22Rv1 (cell line): ENCODE measurements around the gene PRKAA2.

Experiments
- H3K27ac ChIP-seq: fragments of 450-650 bp; 2 replicates; pipeline ENCODE4 v1.5.1; 2017
- CTCF ChIP-seq: fragments of 450-650 bp; IDR thresholded peaks from 2 replicates; pipeline ENCODE4 v1.5.1; 2017; ENCODE audit warnings: mild to moderate bottlenecking
- ZFX ChIP-seq: fragments of 450-650 bp; IDR thresholded peaks from 2 replicates; pipeline ENCODE4 v1.6.1; 2017; ENCODE audit warnings: antibody characterized with exemption, borderline replicate concordance

Gene PRKAA2

DNA sequence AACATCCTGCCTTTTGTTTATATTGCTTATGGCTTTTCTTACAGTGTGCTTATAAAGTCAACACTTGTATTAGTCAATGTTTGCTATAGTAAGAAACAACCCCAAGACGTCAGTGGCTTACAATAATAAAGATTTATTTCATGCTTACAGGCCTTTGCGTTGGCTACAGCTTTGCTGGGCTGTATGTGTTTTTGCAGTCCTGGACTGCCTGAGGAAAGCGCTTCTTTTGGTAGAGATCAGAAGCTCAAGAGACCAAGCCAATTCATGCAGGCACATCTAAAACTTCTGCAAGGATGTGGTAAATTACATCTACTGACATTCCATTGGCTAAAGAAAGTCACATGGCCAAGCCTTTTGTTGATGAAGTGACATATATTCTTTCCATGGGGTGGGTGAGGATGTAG is 17.5 kb upstream of the PRKAA2 start:
- H3K27ac ChIP-seq, result peak overlapping the region; percentile 86

DNA sequence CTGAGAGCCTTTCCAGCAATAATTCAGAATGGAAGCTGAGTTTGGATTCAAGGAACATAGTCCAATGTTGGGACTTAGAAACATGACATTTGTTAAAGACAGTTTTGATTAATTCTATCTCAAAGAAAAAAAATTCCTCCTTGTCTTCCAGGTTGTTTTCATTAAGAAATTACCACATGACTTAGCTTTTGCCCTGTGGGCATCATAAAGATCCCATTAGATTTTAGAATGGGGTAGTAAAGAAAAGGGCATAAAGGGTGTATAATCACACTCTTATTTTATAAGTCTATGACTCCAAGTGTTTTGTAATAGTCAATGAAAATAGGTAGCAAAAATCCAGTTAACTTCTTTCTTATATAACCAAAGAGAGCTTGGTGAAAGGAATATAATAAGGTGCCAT is 14.3 kb upstream of the PRKAA2 start:
- 0 out of 2 replicates have a peak overlapping the region, but pooled peaks have one; percentile 17 for H3K27ac ChIP-seq
- TF ChIP-seq ZFX (no peak), CTCF (no peak)

More for the DNA sequence above, 17.5 kb upstream of the PRKAA2 start:
- no peak for TF ChIP-seq CTCF
- TF ChIP-seq ZFX, result no peak

GRCh38 chr1:56631901-56632300 is 13.2 kb upstream of the PRKAA2 start:
- no peak for TF ChIP-seq ZFX
- no peak for TF ChIP-seq CTCF
- H3K27ac ChIP-seq, result no peak overlapping the region

DNA sequence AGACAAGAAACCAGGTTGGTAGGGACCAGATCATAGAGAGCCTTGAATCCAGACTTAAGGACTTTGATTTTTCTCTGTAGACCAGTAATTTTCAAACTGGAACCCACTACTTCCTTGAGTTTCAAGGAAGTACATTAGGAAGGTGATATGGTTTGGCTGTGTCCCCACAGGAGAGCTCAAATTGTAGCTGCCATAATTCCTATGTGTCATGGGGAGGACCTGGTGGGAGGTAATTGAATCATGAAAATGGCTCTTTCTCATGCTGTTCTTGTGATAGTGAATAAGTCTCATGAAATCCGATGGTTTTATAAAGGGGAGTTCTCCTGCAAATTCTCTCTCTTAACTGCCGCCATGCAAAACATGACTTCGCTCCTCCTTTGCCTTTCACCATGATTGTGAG is 10.1 kb upstream of the PRKAA2 start:
- no peak overlapping the region for H3K27ac ChIP-seq
- TF ChIP-seq ZFX, result no peak
- no peak for TF ChIP-seq CTCF

DNA sequence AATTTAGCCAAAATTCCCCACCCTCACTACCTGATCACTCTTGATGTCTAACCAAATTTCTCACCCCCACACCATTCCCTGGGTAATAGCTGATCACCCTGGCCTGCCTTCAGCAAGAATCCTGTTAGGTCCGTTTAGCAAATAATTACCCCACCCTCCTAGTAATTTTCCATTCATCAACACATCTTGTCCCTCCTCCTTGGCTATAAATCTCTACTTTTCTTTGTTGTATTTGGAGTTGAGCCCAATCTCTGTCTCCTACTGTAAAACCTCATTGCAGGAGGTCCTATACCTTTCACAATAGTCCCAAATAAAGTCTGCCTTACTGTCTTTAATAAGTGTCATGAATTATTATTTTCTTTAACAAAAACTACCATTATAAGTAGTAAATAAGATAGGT is 6.9 kb upstream of the PRKAA2 start:
- no peak overlapping the region for H3K27ac ChIP-seq
- no peak for TF ChIP-seq ZFX
- no peak for TF ChIP-seq CTCF

- TF ChIP-seq CTCF (no peak), ZFX (no peak)
- peak overlapping the region; percentile 33 for H3K27ac ChIP-seq
These were observed 5.9 kb upstream of the PRKAA2 start for GRCh38 chr1:56639211-56639610.

DNA sequence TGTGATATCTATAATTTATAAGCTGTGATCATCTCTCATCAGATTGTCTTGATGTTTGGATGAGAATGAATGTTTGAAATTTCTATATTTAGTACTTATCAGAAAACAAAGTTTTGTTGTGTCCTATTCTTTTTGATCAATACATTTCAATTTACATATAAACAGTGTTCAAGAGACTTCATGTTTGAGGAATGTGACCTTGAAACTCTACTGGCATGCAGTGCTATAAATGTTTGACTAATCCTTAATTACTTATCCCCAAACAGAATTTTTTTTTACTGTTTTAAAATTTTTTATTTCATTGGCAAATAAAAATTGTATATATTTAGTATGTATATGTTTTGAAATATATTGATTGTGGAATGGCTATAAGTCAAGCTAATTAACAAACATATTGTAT is 1.5 kb upstream of the PRKAA2 start:
- no peak for TF ChIP-seq ZFX
- no peak overlapping the region for H3K27ac ChIP-seq
